K562 (cell line): ENCODE data around the gene MAML3. TPM values are rescaled to one million over a fixed set of nuclear protein-coding genes. Genes with fewer than 3 reads are reported as not detected.

Experiments
- AFF1 ChIP-seq, 2 experiments: fragments of 450-650 bp; IDR thresholded peaks; 2 replicates each; pipeline ENCODE4 v1.6.1; 2018; ENCODE audit warnings: mild to moderate bottlenecking in 2 of 2, low read depth in 1 of 2; ENCODE audit not compliant: partially characterized antibody in 2 of 2
- CEBPG ChIP-seq, 3 experiments: fragments of 200-800 bp in 1 of 3; sonication (Bioruptor generic) in 1 of 3; sonication (generic) in 1 of 3; formaldehyde crosslinking in 1 of 3; IDR thresholded peaks in 2 of 3; conservative IDR thresholded peaks in 1 of 3; 2 replicates each; pipeline versions ENCODE4 v1.6.1 to v1.8.0; 2016 to 2022; ENCODE audit warnings: missing compliant biosample characterization in 2 of 3, missing genetic modification characterization in 2 of 3, mild to moderate bottlenecking in 1 of 3, missing genetic modification reagents in 1 of 3
- KDM5B ChIP-seq: fragments of 200-600 bp; sonication (generic); IDR thresholded peaks from 2 replicates; pipeline ENCODE4 v1.6.1; 2012; ENCODE audit warnings: low read depth, mild to moderate bottlenecking, moderate library complexity, low read length, control low read depth, inconsistent platforms; ENCODE audit not compliant: insufficient replicate concordance
- KLF1 ChIP-seq: fragments of 450-650 bp; IDR thresholded peaks from 2 replicates; pipeline ENCODE4 v1.6.1; 2016; ENCODE audit warnings: missing genetic modification characterization, missing compliant biosample characterization
- MLLT1 ChIP-seq, 2 experiments: fragments of 450-650 bp; IDR thresholded peaks; 2 replicates each; pipeline ENCODE4 v1.6.1; 2016
- SAFB ChIP-seq: fragments of 200-400 bp; formaldehyde crosslinking; IDR thresholded peaks from 2 replicates; pipeline ENCODE4 v1.6.1; 2017; ENCODE audit warnings: low read depth, low read length, borderline replicate concordance
- SFPQ ChIP-seq: fragments of 200-400 bp; formaldehyde crosslinking; IDR thresholded peaks from 2 replicates; pipeline ENCODE4 v1.6.1; 2017; ENCODE audit warnings: mild to moderate bottlenecking, low read depth, low read length, moderate library complexity
- SMAD2 ChIP-seq: fragments of 150-350 bp; IDR thresholded peaks from 2 replicates; pipeline ENCODE4 v1.6.1; 2014; ENCODE audit warnings: low read depth, mild to moderate bottlenecking, low read length
- SOX6 ChIP-seq: fragments of 450-650 bp; IDR thresholded peaks from 2 replicates; pipeline ENCODE4 v1.6.1; 2014; ENCODE audit warnings: mild to moderate bottlenecking
- TCFL5 ChIP-seq: fragments of 250-450 bp; sonication (Bioruptor Pico); conservative IDR thresholded peaks from 2 replicates; pipeline ENCODE4 v1.6.1; 2021; ENCODE audit warnings: mild to moderate bottlenecking, moderate library complexity, matching md5 sums
- ZBTB7A ChIP-seq: IDR thresholded peaks from 2 replicates; pipeline ENCODE4 v1.6.1; 2011; ENCODE audit warnings: low read depth, mild to moderate bottlenecking, low read length, moderate library complexity, borderline replicate concordance; ENCODE audit not compliant: control insufficient read depth
- ZEB2 ChIP-seq: fragments of 450-650 bp; IDR thresholded peaks from 2 replicates; pipeline ENCODE4 v1.6.1; 2016
- ZNF449 ChIP-seq: fragments of 250-450 bp; sonication (Bioruptor Pico); IDR thresholded peaks from 2 replicates; pipeline ENCODE4 v1.8.0; 2022; ENCODE audit warnings: moderate library complexity, mild to moderate bottlenecking, inconsistent platforms
- ZNF512 ChIP-seq: IDR thresholded peaks from 2 replicates; pipeline ENCODE4 v1.6.1; 2016; ENCODE audit warnings: missing genetic modification characterization, missing compliant biosample characterization
- polyA plus RNA-seq, 8 experiments: library from polyadenylated mRNA; depleted of rRNA in 4 of 8; stranded (reverse) in 5 of 8; unstranded in 3 of 8; fragments of >200 nt; fragmentation: Nextera tagmentation in 2 of 8; fragmentation: Illumina TruSeq in 1 of 8; extraction: Ambion mirVana in 2 of 8; extraction: Trizol in 1 of 8; gene quantifications; 2 replicates each; pipeline versions ENCODE4 v1.2.1 to v1.2.3, GENCODE V29; 2011 to 2014; ENCODE audit warnings: inconsistent platforms in 1 of 8, missing spikeins in 1 of 8
- total RNA-seq, 7 experiments: library from RNA; depleted of rRNA in 6 of 7; stranded (reverse); fragments of >200 nt in 6 of 7; fragmentation: Illumina TruSeq in 2 of 7; extraction: Trizol in 2 of 7; gene quantifications; 2 replicates each; pipeline versions ENCODE4 v1.2.1 to v1.2.3, GENCODE V29; 2011 to 2021; ENCODE audit warnings: low replicate concordance in 1 of 7

The MAML3 gene
- total and polyA plus RNA-seq, 9 of the 15 experiments (the other 6 are each of a cell fraction or from before 2014, with no cell fraction given): 0.01 to 0.55 (median 0.25) TPM

GRCh38 chr4:140153718-140154571 lies at the start of gene MAML3 (continued):
- no peak for TF ChIP-seq ZNF512 (tag)
- TF ChIP-seq KLF1 (tag): no peak
- TF ChIP-seq ZNF449 (CRISPR knock-in tag): no peak
- peak; percentile 86 for TF ChIP-seq SAFB
- 0 out of 2 replicates have a peak, but pooled peaks have one; percentile 42 for TF ChIP-seq ZEB2
- no peak for TF ChIP-seq MLLT1 (IDR thresholded peaks at IDR 0.05)
- TF ChIP-seq SOX6: peak; percentile 68
- no peak for TF ChIP-seq SMAD2
- TF ChIP-seq KDM5B: no peak
- no peak for TF ChIP-seq CEBPG (CRISPR knock-in tag; IDR thresholded peaks at IDR 0.05)
- no peak for TF ChIP-seq CEBPG (tag; conservative IDR thresholded peaks at IDR 0.05 in 1 of 2, IDR thresholded peaks at IDR 0.05 in 1 of 2)
- TF ChIP-seq ZBTB7A: peak; percentile 93
- TF ChIP-seq TCFL5 (CRISPR knock-in tag): no peak
- TF ChIP-seq SFPQ: no peak
- no peak for TF ChIP-seq AFF1 (IDR thresholded peaks at IDR 0.05; ENCODE audit: low read depth in 1 of 2, partially characterized antibody in 2 of 2)
